K562 (cell line): ENCODE measurements around the gene SRPK3. TPM values are rescaled to one million over a fixed set of nuclear protein-coding genes. Genes with fewer than 3 reads are reported as not detected.

ENCODE experiments used
- ATAC-seq: fragments of 200-7000 bp; cut with Tn5 transposase; 3 replicates; pipeline ENCODE4 v1.9.1; 2020; ENCODE audit warnings: moderate library complexity
- BruUV-seq: library from RNA; stranded (reverse); fragments of 400-500 nt; replicated peaks from 2 replicates; lab custom pipeline; 2021; lab: Mats Ljungman, UMichigan
- CTCF ChIA-PET: fragments of 300-600 bp; formaldehyde crosslinking; extraction: SDS; loops from one replicate; lab custom pipeline; 2021; ENCODE audit warnings: low intra/inter-chr PET ratio; lab: Yijun Ruan, JAX
- POLR2A ChIA-PET: fragments of 300-600, 350-650 bp; sonication (Branson Sonifier 250); formaldehyde crosslinking; extraction: SDS; loops from one replicate; lab custom pipeline; 2021; ENCODE audit warnings: antibody characterized with exemption, inconsistent platforms; lab: Yijun Ruan, JAX
- DNase-seq, 4 experiments: peaks; one replicate each; pipeline versions ENCODE4 v3.0.0 to v3.0.0-alpha.2; 2011 to 2018; ENCODE audit warnings: low spot score in 3 of 4, mixed read lengths in 3 of 4; ENCODE audit errors: extremely low read depth in 1 of 4
- FAIRE-seq: peaks from 2 replicates; lab custom pipeline; 2011; peaks lifted over from hg19 to GRCh38; lab: Jason Lieb, UNC
- H2AFZ ChIP-seq: 2 replicates; pipeline ENCODE4 v1.6.0; 2011; ENCODE audit warnings: low read depth, low read length, control low read depth, inconsistent platforms
- H3K27ac ChIP-seq: fragments of 200-600 bp; 3 replicates; pipeline ENCODE4 v1.8.0; 2011; ENCODE audit warnings: low read depth, mild to moderate bottlenecking, control low read depth, inconsistent platforms, low read length, moderate library complexity, mixed read lengths; ENCODE audit errors: extremely low read depth
- H3K27me3 ChIP-seq, 2 experiments: fragments of 300-600 bp in 1 of 2; 2 replicates in 1 of 2; 3 replicates in 1 of 2; pipeline versions ENCODE4 v1.6.0 to v1.8.0; 2011; ENCODE audit warnings: inconsistent platforms in 2 of 2, low read length in 2 of 2, mild to moderate bottlenecking in 1 of 2, mixed read lengths in 1 of 2, moderate library complexity in 1 of 2; ENCODE audit not compliant: control insufficient read depth in 2 of 2, insufficient read depth in 2 of 2
- H3K36me3 ChIP-seq: fragments of 300-600 bp; 3 replicates; pipeline ENCODE4 v1.8.0; 2011; ENCODE audit warnings: mild to moderate bottlenecking, low read length, inconsistent platforms; ENCODE audit not compliant: control insufficient read depth, insufficient read depth
- H3K4me1 ChIP-seq, 2 experiments: fragments of 200-600 bp in 1 of 2; replicated peaks in 1 of 2; 2 replicates in 1 of 2; 3 replicates in 1 of 2; pipeline versions ENCODE4 v1.5.1 to v1.8.0; 2011; ENCODE audit warnings: inconsistent platforms in 2 of 2, low read length in 2 of 2, mild to moderate bottlenecking in 1 of 2, mixed read lengths in 1 of 2, moderate library complexity in 1 of 2; ENCODE audit not compliant: control insufficient read depth in 2 of 2, insufficient read depth in 2 of 2
- H3K4me2 ChIP-seq: 2 replicates; pipeline ENCODE4 v1.6.1; 2011; ENCODE audit warnings: low read length, control low read depth, inconsistent platforms, mixed read lengths; ENCODE audit not compliant: insufficient read depth
- H3K4me3 ChIP-seq: fragments of 200-600 bp; sonication (generic), shearing (Covaris generic); 2 replicates; pipeline ENCODE4 v1.5.1; 2016; ENCODE audit warnings: control low read depth, inconsistent platforms
- H3K79me2 ChIP-seq: fragments of 200-600 bp; 3 replicates; pipeline ENCODE4 v1.8.0; 2011; ENCODE audit warnings: low read length, inconsistent platforms; ENCODE audit not compliant: control insufficient read depth, insufficient read depth
- H3K9ac ChIP-seq, 2 experiments: 2 replicates each; pipeline versions ENCODE4 v1.6.0 to v1.6.1; 2011; ENCODE audit warnings: low read depth in 2 of 2, low read length in 2 of 2, control low read depth in 1 of 2, inconsistent platforms in 1 of 2, mild to moderate bottlenecking in 1 of 2, mixed read lengths in 1 of 2; ENCODE audit not compliant: insufficient read depth in 1 of 2
- H3K9me1 ChIP-seq: one replicate; pipeline ENCODE4 v1.6.0; 2011; ENCODE audit warnings: inconsistent platforms, mild to moderate bottlenecking, low read length, moderate library complexity; ENCODE audit not compliant: control insufficient read depth, insufficient read depth
- H3K9me3 ChIP-seq: replicated peaks from 2 replicates; pipeline ENCODE4 v1.5.1; 2011; ENCODE audit warnings: low read depth, low read length, inconsistent platforms; ENCODE audit not compliant: control insufficient read depth, insufficient read depth
- H4K20me1 ChIP-seq: replicated peaks from 2 replicates; pipeline ENCODE4 v1.6.1; 2011; ENCODE audit warnings: low read length, inconsistent platforms, mixed read lengths; ENCODE audit not compliant: control insufficient read depth, insufficient read depth
- KLF1 ChIP-seq: fragments of 450-650 bp; IDR thresholded peaks from 2 replicates; pipeline ENCODE4 v1.6.1; 2016; ENCODE audit warnings: missing genetic modification characterization, missing compliant biosample characterization
- POLR2A ChIP-seq: fragments of 450-650 bp; conservative IDR thresholded peaks from 2 replicates; pipeline ENCODE4 v1.6.1; 2016
- POLR2G ChIP-seq: fragments of 200-400 bp; formaldehyde crosslinking; IDR thresholded peaks from 2 replicates; pipeline ENCODE4 v1.6.1; 2017; ENCODE audit warnings: low read depth, mild to moderate bottlenecking, antibody characterized with exemption, low read length, moderate library complexity
- POLR3A ChIP-seq: IDR thresholded peaks from 2 replicates; pipeline ENCODE4 v1.6.1; 2011; ENCODE audit warnings: borderline replicate concordance, mild to moderate bottlenecking, moderate library complexity; ENCODE audit not compliant: insufficient read length, insufficient read depth; ENCODE audit errors: extremely low read depth
- RBFOX2 ChIP-seq: fragments of 200-400 bp; formaldehyde crosslinking; IDR thresholded peaks from 2 replicates; pipeline ENCODE4 v1.6.1; 2017; ENCODE audit warnings: low read depth, mild to moderate bottlenecking, low read length, moderate library complexity
- RBM22 ChIP-seq: fragments of 200-400 bp; formaldehyde crosslinking; IDR thresholded peaks from 2 replicates; pipeline ENCODE4 v1.6.1; 2018; ENCODE audit warnings: low read length, low read depth; ENCODE audit not compliant: poor library complexity, severe bottlenecking
- RBM34 ChIP-seq: fragments of 200-400 bp; formaldehyde crosslinking; IDR thresholded peaks from 2 replicates; pipeline ENCODE4 v1.6.1; 2018; ENCODE audit warnings: low read length, borderline replicate concordance; ENCODE audit not compliant: insufficient read depth
- RUNX1 ChIP-seq: sonication (generic); IDR thresholded peaks from 2 replicates; pipeline ENCODE4 v1.6.1; 2016; ENCODE audit warnings: antibody characterized with exemption, low read depth
- SMAD2 ChIP-seq: fragments of 150-350 bp; IDR thresholded peaks from 2 replicates; pipeline ENCODE4 v1.6.1; 2014; ENCODE audit warnings: low read depth, mild to moderate bottlenecking, low read length
- ZKSCAN1 ChIP-seq: fragments of 150-350 bp; IDR thresholded peaks from 2 replicates; pipeline ENCODE4 v1.6.1; 2016; ENCODE audit warnings: low read depth, low read length
- ZNF644 ChIP-seq: fragments of 200-800 bp; sonication (Bioruptor generic); IDR thresholded peaks from 2 replicates; pipeline ENCODE4 v1.6.1; 2016; ENCODE audit warnings: low read depth, missing genetic modification characterization, missing compliant biosample characterization
- WGBS: fragments of 100-300 bp; shearing (Covaris generic); methylation state at CpG from one replicate; pipeline ENCODE4 v1.1.6; 2016; ENCODE audit warnings: low coverage, mixed read lengths; ENCODE audit not compliant: insufficient coverage; ENCODE audit errors: missing lambda C conversion rate; 5-methylcytosine and 5-hydroxymethylcytosine counted together
- in situ Hi-C: fragments of 300-500 bp; cut with MboI; formaldehyde crosslinking; loops from 4 replicates; pipeline ENCODE4 v1.15.0; 2018; ENCODE audit warnings: inconsistent platforms, mixed read lengths
- intact Hi-C: fragments of 100-400 bp; cut with micrococcal nuclease; formaldehyde crosslinking; loops from 2 replicates; pipeline ENCODE4 v1.14.2; 2022
- polyA plus RNA-seq, 8 experiments: library from polyadenylated mRNA; depleted of rRNA in 4 of 8; stranded (reverse) in 5 of 8; unstranded in 3 of 8; fragments of >200 nt; fragmentation: Nextera tagmentation in 2 of 8; fragmentation: Illumina TruSeq in 1 of 8; extraction: Ambion mirVana in 2 of 8; extraction: Trizol in 1 of 8; gene quantifications; 2 replicates each; pipeline versions ENCODE4 v1.2.1 to v1.2.3, GENCODE V29; 2011 to 2014; ENCODE audit warnings: inconsistent platforms in 1 of 8, missing spikeins in 1 of 8
- total RNA-seq, 7 experiments: library from RNA; depleted of rRNA in 6 of 7; stranded (reverse); fragments of >200 nt in 6 of 7; fragmentation: Illumina TruSeq in 2 of 7; extraction: Trizol in 2 of 7; gene quantifications; 2 replicates each; pipeline versions ENCODE4 v1.2.1 to v1.2.3, GENCODE V29; 2011 to 2021; ENCODE audit warnings: low replicate concordance in 1 of 7

SRPK3 gene
- total and polyA plus RNA-seq, 9 of the 15 experiments (the other 6 are each of a cell fraction or from before 2014, with no cell fraction given), result 0.01 to 0.09 (median 0.04) TPM; not detected in 2

GRCh38 chrX:153799326-153799725 is 18.5 kb downstream of the SRPK3 start:
- WGBS, result 92% methylated on average over 5 of the region's 5 CpGs
- no peak overlapping the region for H2AFZ ChIP-seq
- BruUV-seq, result no TSS peak
- DNase-seq (no peak), ATAC-seq (no peak), FAIRE-seq (no peak)
- CTCF ChIA-PET, result no interaction called here
- H3K4me1 ChIP-seq, result peaks cover 6 to 58% of the 10 kb centered on the region in 2 experiments; a peak in 3 of 5 replicates
- no peaks in the 10 kb centered on the region for H4K20me1 ChIP-seq
- no peaks in the 10 kb centered on the region for H3K9me1 ChIP-seq
- TF ChIP-seq POLR2A (peak; percentile 47; the same call in 1 of the 2 replicates), POLR3A (no peak), KLF1 (tag) (no peak)
- peaks cover 24% of the 10 kb centered on the region for H3K79me2 ChIP-seq
- no peak overlapping the region for H3K27ac ChIP-seq
- peaks cover 39% of the 10 kb centered on the region; the same call in 1 of the 3 replicates for H3K36me3 ChIP-seq
- no peak overlapping the region for H3K4me3 ChIP-seq
- in situ Hi-C loops (no loop called here), intact Hi-C loops (no loop called here)
- H3K27me3 ChIP-seq, result no peaks in the 10 kb centered on the region
- no peak overlapping the region for H3K9ac ChIP-seq
- POLR2A ChIA-PET, result interaction anchor here (0.8 kb wide), 1 partner anchor 9 kb away, joined by 4 read pairs; no protein-coding TSS in a partner anchor
- H3K9me3 ChIP-seq, result no peaks in the 10 kb centered on the region
- no peak overlapping the region for H3K4me2 ChIP-seq

- CTCF ChIA-PET, result no interaction called here
Measured at GRCh38 chrX:153800177-153800722, 19.4 kb downstream of the SRPK3 start.

More at GRCh38 chrX:153800177-153800722, 19.4 kb downstream of the SRPK3 start:
- POLR2A ChIA-PET, result interaction anchor here (0.6 to 0.8 kb wide), 2 partner anchors 8 to 220 kb away, joined by 3 to 4 read pairs; no protein-coding TSS in a partner anchor
- Histone ChIP-seq H2AFZ (no peak overlapping the region), H3K9ac (no peak overlapping the region; a peak in 1 of 4 replicates), H4K20me1 (no peaks in the 10 kb centered on the region), H3K79me2 (peaks cover 15% of the 10 kb centered on the region), H3K4me1 (peaks cover 6 to 50% of the 10 kb centered on the region in 2 experiments; a peak in 3 of 5 replicates), H3K9me1 (no peaks in the 10 kb centered on the region), H3K4me3 (no peak overlapping the region), H3K36me3 (peaks cover 39% of the 10 kb centered on the region; the same call in 1 of the 3 replicates), H3K9me3 (no peaks in the 10 kb centered on the region), H3K27me3 (no peaks in the 10 kb centered on the region), H3K27ac (no peak overlapping the region), H3K4me2 (no peak overlapping the region)
- no TSS peak for BruUV-seq
- 20% methylated on average over 2 of the region's 16 CpGs for WGBS
- no peak for TF ChIP-seq RBM34
- TF ChIP-seq ZKSCAN1, result no peak
- TF ChIP-seq RBM22, result peak; percentile 40
- TF ChIP-seq RUNX1, result no peak
- no peak for TF ChIP-seq ZNF644 (tag)
- TF ChIP-seq POLR2G, result peak; percentile 77
- TF ChIP-seq SMAD2, result no peak
- TF ChIP-seq RBFOX2, result peak; percentile 59
- TF ChIP-seq POLR2A, result peak; percentile 29; the same call in 1 of the 2 replicates
- in situ Hi-C loops, result no loop called here
- no peak for FAIRE-seq
- peak; percentile 9; the same call in 2 of the 3 replicates for ATAC-seq
- no peak for DNase-seq
- intact Hi-C loops, result no loop called here
